GOT3 (cell line): ENCODE data around the gene PRPS1.
"Not testable (repeated sequence)": the region's sequence is repeated elsewhere in the genome, so short reads cannot be mapped to it uniquely, and the experiment has no call there.

Experiments
- DNase-seq: peaks from one replicate; lab custom pipeline; 2025; ENCODE audit warnings: mixed read lengths; lab: John Stamatoyannopoulos, UW

The PRPS1 gene

GRCh38 chrX:107627838-107628661, at the start of gene PRPS1:
TSS of gene PRPS1 (plus strand) at chrX:107628510. CDS start at chrX:107628629, 119 bp downstream.
- peak; percentile 78 for DNase-seq

GRCh38 chrX:107579956-107580355, 48.4 kb upstream of the PRPS1 start:
- no peak for DNase-seq

- DNase-seq: no peak
Observed at GRCh38 chrX:107581923-107582322, 46.4 kb upstream of the PRPS1 start.

- DNase-seq: no peak
Observed at GRCh38 chrX:107589243-107589642, 39.1 kb upstream of the PRPS1 start.

GRCh38 chrX:107596651-107597050, 31.7 kb upstream of the PRPS1 start:
- DNase-seq: no peak

GRCh38 chrX:107597264-107597663, 31.0 kb upstream of the PRPS1 start:
- no peak for DNase-seq

GRCh38 chrX:107597791-107598190, 30.5 kb upstream of the PRPS1 start:
- DNase-seq: no peak

GRCh38 chrX:107599450-107599861, 28.9 kb upstream of the PRPS1 start:
- no peak for DNase-seq

- no peak for DNase-seq
Observed at GRCh38 chrX:107600366-107600765, 27.9 kb upstream of the PRPS1 start.

- no peak for DNase-seq
Observed at GRCh38 chrX:107601326-107601725, 27.0 kb upstream of the PRPS1 start.

GRCh38 chrX:107601759-107602158, 26.6 kb upstream of the PRPS1 start:
- no peak for DNase-seq

GRCh38 chrX:107602694-107603239, 25.5 kb upstream of the PRPS1 start:
- DNase-seq: no peak

GRCh38 chrX:107603429-107604159, 24.7 kb upstream of the PRPS1 start:
- DNase-seq: no peak

GRCh38 chrX:107609061-107609460, 19.2 kb upstream of the PRPS1 start:
- not testable (repeated sequence) for DNase-seq

- DNase-seq: no peak
Observed at GRCh38 chrX:107610667-107611066, 17.6 kb upstream of the PRPS1 start.

- DNase-seq: no peak
Observed at GRCh38 chrX:107619885-107620322, 8.4 kb upstream of the PRPS1 start.

- DNase-seq: no peak
Observed at GRCh38 chrX:107624893-107625292, 3.4 kb upstream of the PRPS1 start.

- DNase-seq: no peak
Observed at GRCh38 chrX:107625739-107626138, 2.6 kb upstream of the PRPS1 start.

GRCh38 chrX:107626481-107626880, 1.8 kb upstream of the PRPS1 start:
- no peak for DNase-seq

GRCh38 chrX:107626916-107627315, 1.4 kb upstream of the PRPS1 start:
- DNase-seq: no peak

GRCh38 chrX:107628662-107629539, 591 bp downstream of the PRPS1 start:
- no peak for DNase-seq

- DNase-seq: no peak
Observed at GRCh38 chrX:107629540-107629909, 1.2 kb downstream of the PRPS1 start.
